HL-60/S4 treated with phorbol 12-myristate 13-acetate at 8.2 ng/mL for 4 days and 3 days (cell line): Measurements from ENCODE around the gene HAND2.

Experiments used
- in situ Hi-C: fragments of 300-500 bp; cut with MboI; formaldehyde crosslinking; loops from 2 replicates; pipeline ENCODE4 v1.15.0; 2022; ENCODE audit warnings: low sequenced_read_pairs

Gene HAND2

GRCh38 chr4:173521467-173522159 lies 8.4 kb downstream of the HAND2 start:
- in situ Hi-C loops, result no loop called here

- in situ Hi-C loops, result no loop called here
Observed at GRCh38 chr4:173520921-173521466, 9.0 kb downstream of the HAND2 start.

- in situ Hi-C loops, result no loop called here
Observed at GRCh38 chr4:173519111-173520101, 10.6 kb downstream of the HAND2 start.

DNA sequence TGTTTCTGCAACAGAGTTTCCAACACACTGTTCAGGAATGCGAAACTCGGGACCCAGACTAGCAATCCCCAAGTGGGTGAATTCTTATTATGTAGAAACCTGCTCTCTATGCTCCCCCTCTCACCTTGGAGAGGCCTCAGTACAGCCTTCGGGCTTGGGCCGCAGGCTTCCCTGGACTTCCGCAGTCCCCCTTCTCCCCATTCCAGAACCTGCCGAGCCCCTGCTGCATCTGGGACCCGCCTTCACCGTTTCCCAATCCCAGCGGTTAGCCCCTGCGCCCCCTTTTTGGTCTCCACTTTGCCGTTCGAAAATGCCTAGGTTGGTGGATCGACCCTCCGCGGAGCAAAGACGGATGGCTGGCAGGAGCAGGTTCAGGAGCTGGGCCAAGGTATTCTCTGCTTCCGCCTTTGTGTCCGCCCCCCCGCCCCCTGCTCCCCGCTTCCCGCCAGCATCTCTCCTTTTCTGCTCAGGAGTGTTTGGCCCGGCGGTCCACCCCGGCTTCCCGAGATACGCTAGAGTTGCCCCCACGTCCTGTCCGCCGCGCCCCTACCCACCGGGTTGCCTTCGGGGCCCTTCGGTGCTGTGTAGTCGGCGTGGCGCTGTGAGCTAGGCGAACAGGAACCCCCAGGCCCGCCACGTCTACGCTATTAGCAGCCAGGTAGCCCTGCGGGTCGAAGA lies 11.5 kb downstream of the HAND2 start:
- in situ Hi-C loops, result no loop called here

- in situ Hi-C loops, result no loop called here
Observed at GRCh38 chr4:173517781-173518424, 12.1 kb downstream of the HAND2 start.

DNA sequence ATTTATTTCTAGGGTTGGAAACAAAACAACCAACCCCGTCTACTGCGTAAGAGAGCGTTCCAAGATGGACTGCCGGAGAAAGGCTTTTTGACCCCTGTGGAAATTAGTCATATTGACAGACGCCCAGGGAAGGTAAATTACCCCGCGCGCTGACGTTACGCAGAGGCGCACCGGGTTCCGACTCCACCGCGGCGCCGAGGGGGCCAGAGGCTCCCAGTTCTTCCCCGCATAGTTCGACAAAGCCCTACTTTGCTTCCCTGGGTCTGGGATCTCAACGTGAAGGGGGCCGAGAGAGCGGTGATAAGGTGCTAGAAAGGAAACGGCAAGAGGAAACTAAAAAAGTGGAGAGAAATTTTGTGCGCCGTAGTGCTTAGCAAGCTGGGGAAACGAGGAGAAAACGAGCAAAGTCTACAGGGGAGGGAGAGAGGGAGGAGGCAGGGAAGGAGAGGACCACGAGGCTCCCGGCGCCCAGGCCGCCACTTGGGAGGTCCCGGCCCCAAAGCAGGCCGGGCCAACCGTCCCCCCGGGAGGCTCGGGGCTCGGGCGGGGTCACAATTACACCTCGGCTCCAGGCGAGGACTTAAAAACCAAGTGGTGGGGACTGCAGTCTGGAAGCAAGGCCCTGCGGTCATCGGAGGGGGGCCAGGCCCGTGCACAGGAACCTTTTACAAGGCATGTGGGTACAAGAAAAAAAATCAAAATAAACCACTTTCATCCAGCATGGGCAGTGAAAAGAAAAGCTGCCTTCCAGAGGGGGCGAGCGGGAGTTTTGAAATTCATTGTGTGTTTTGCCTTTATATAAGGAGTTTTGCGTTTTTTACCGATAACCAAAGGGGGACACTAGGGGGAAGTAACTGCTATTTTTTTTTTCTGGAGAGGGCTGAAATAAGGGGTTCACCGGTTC lies 13.2 kb downstream of the HAND2 start:
- in situ Hi-C loops, result no loop called here

- in situ Hi-C loops, result no loop called here
Observed at GRCh38 chr4:173515458-173515857, 14.6 kb downstream of the HAND2 start.

DNA sequence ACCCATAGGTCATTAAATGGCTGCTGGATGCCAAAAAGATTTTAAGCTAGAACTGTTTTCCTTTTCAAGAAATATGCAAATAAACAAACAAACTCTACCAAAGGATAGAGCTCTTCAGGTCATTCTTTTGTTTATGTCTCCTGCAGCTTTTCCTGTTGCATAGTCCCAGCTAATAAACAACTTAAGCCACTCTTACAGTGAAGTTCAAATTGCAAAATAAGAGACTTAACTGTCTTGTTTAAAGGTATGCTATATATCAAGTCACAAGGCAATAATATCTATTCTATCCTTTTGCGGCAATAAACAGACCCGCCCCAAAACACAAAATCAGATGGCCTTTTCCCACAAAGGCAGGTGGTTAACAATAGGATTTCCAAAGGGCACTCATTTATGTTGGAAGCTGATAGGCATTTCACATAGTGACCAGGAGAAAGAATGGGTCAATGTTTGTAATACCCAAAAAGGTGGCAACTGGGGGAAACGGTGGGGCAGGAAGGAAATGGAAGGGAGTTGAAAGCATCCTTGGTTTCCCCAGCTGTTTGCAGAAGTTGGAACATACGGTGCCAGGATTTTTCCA lies 15.3 kb downstream of the HAND2 start:
- in situ Hi-C loops, result no loop called here

- in situ Hi-C loops, result no loop called here
Observed at GRCh38 chr4:173513651-173514050, 16.4 kb downstream of the HAND2 start.

- in situ Hi-C loops, result no loop called here
Observed at GRCh38 chr4:173511787-173512361, 18.2 kb downstream of the HAND2 start.

DNA sequence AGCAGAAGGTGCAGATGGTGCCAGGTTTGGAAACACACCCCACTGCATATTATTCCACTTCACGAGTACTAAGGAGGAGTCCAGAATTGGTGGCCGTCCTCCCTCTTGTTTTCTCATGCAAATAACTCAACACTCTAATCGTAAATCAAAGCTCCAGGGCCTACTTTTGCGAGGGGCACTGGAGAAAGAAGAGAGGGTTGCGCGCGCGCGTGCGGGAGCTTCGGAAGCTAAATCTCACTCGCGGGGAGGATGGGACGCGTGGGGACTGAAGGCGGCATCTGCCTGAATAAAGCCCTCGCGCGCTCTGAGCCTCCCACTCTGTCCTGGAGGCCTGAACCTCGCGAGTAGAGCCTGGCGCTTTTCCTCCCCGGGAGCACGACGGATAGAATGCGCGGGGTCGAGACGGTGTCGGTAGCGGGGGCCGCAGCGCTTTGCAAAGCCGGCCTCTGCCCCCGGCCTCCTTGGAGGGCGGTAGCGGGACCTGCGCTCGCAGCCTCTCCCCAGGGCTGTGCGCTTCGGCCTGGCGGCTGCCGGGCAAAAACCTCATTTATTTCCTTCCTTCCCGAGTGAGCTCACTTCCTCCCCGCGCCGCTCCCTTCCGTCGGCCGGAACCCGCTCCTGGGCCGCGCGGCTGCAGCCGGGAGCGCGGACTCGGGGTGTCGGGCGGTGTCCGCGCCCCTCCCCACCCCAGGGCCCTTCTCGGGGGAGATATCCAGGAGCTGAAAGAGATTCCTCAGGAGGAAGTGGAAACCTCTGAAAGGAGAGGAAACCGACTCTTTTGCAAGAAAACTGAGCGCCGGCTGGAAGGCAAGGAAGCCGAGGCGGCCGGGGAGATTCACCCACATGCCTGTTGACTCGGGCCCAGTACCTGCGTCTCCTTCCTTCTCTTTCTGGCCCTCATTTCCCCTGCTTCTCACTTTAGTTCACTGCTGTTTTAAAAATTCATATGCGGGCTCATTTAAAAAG lies 20.7 kb downstream of the HAND2 start:
- in situ Hi-C loops, result no loop called here

DNA sequence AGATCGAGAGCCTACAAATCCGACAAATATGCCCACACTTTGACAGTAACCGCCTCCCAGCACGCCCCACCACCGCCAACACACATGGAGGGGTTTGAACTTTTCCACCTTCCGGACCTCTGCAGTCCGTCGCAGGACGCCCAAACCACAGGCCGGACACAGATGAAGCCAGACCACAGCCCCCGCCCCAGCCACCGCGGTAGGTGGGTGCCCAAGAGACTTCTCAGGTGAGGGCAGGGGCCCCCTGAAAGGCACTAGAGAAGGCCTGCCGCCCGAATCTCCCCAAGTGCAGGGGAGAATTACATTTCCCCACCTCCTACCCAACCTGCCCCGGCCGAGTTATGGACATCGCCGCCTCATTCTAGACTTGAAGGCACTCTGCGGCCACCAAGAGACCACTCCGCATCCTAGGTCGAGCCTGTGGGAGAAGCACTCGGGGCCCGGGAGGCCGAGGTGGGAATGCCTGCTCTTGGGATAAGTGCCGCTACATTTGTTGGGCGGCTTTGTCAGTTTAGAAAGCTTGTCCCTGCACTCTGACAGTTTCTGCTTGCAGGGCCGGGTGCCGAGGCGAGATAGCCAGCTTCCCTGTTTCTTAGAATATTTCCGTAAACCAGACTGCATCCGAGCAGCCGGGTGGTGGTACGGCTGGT lies 21.5 kb downstream of the HAND2 start:
- in situ Hi-C loops, result no loop called here

GRCh38 chr4:173507471-173508385 lies 22.3 kb downstream of the HAND2 start:
- in situ Hi-C loops, result no loop called here

DNA sequence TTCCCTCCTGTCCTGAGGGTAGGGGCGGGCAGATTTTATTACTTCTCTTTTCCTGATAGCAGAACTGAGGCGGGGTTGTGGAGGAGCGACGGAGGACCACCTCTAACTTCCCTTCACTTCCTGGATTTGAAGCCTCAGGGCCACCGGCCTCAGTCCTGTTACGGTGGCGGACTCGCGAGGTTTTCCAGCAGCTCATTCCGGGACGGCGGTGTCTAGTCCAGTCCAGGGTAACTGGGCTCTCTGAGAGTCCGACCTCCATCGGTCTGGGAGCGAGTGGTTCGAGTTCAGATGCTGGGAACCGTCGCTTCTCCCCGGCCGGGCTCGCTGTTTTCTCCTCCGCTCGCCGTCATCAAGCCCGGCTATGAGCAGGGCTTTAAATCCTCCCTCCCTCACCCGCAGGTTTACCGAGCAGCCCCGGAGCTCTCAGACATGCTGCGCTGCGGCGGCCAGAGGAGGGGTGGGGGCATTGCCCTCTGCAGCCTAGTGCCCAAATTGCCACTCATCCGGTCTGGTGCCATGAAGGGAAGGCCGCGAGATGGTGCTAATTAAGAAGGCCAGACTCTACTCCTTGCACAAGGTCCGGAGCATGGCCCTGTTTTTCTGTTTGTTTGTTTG lies 23.3 kb downstream of the HAND2 start:
- in situ Hi-C loops, result no loop called here

DNA sequence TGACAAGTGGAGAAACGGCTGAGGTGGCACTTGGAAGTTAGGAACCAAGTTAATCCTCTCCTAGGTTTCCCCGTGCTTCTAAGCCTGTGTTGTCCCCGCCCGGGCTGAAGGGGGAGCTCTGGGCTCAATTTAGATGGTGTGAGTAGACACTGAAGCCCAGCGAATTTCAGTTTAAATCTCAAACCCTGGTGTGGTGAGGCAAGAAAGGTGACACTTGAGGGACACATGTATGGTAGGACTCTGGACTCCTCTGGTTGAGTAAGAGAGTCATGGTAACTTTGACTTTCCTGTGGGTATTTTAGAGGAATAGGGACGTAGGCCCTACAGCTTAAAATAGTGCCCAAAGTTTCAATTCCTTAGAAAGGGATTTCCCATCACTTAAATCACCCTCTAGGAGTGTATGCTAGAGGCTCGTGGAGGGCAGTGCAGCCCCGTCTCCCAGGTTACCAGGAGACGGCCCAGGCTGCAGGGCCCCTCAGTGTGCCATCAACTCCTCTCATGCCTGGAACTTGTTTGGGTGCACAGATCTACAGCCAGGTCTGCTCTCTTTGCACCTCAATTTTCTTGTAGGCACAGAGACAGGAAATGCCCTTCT lies 24.0 kb downstream of the HAND2 start:
- in situ Hi-C loops, result no loop called here

GRCh38 chr4:173504181-173504503 lies 25.9 kb downstream of the HAND2 start:
- in situ Hi-C loops, result no loop called here
